Upper lobe of right lung (tissue), 1 donor: Measurements from ENCODE around the gene PRSS33. TPM values are rescaled to one million over a fixed set of nuclear protein-coding genes. Genes with fewer than 3 reads are reported as not detected.

ENCODE experiments used
- ATAC-seq: fragments of 200-7000 bp; cut with Tn5 transposase; one replicate; pipeline ENCODE4 v1.9.1; 2020; ENCODE audit warnings: mild to moderate bottlenecking, moderate library complexity
- DNase-seq: peaks from one replicate; pipeline ENCODE4 v3.0.0-alpha.2; 2020
- H3K27ac ChIP-seq: fragments of 200-600 bp; one replicate; pipeline ENCODE4 v1.8.0; 2022
- H3K27me3 ChIP-seq: fragments of 200-600 bp; one replicate; pipeline ENCODE4 v1.8.0; 2022; ENCODE audit warnings: mild to moderate bottlenecking
- H3K36me3 ChIP-seq: fragments of 200-600 bp; one replicate; pipeline ENCODE4 v1.8.0; 2022
- H3K4me1 ChIP-seq: fragments of 200-600 bp; one replicate; pipeline ENCODE4 v1.8.0; 2022
- H3K4me3 ChIP-seq: fragments of 200-600 bp; one replicate; pipeline ENCODE4 v1.8.0; 2022; ENCODE audit warnings: mild to moderate bottlenecking
- H3K9me3 ChIP-seq: fragments of 200-600 bp; one replicate; pipeline ENCODE4 v1.8.0; 2022
- CTCF ChIP-seq: fragments of 200-600 bp; IDR thresholded peaks from one replicate; pipeline ENCODE4 v1.8.0; 2022; ENCODE audit warnings: antibody characterized with exemption
- intact Hi-C: fragments of 100-400 bp; cut with DNase I; formaldehyde crosslinking; loops from one replicate; pipeline ENCODE4 v1.11.0; 2022
- total RNA-seq: library from RNA; stranded (reverse); fragmentation: NEBNext Ultra II Directional; extraction: Animal tissue kit (Norgen Biotek cat#: 25700); gene quantifications from one replicate; pipeline ENCODE4 v1.2.1, GENCODE V29; 2021
- donor health status: DM: no; HTN: yes; CAD: no; lungs with severe emphysema.

The PRSS33 gene
- total RNA-seq, 1 donor from 2014 or later = not detected

DNA sequence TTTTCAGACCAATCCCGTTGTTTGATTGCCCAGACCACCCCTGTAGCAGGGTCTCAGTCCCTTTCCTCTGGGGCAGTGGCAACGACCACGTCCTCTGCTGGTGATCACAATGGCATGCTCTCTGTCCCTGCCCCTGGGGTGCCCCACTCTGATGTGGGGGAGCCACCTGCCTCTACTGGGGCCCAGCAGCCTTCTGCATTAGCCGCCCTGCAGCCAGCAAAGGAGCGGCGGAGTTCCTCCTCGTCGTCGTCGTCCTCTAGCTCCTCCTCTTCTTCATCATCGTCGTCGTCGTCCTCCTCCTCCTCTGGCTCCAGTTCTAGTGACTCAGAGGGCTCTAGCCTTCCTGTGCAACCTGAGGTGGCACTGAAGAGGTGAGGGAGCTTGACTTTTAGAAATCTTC is 19.5 kb downstream of the PRSS33 start:
- no peak for ATAC-seq
- TF ChIP-seq CTCF = no peak
- DNase-seq = no peak
- Histone ChIP-seq H3K4me3 (no peak overlapping the region), H3K36me3 (peaks cover 97% of the 10 kb centered on the region), H3K4me1 (no peaks in the 10 kb centered on the region), H3K9me3 (no peaks in the 10 kb centered on the region), H3K27ac (no peak overlapping the region), H3K27me3 (no peaks in the 10 kb centered on the region)
- intact Hi-C loops = no loop called here

- no peak for DNase-seq
- Histone ChIP-seq H3K4me3 (no peak overlapping the region), H3K36me3 (peaks cover 100% of the 10 kb centered on the region), H3K4me1 (no peaks in the 10 kb centered on the region), H3K27me3 (no peaks in the 10 kb centered on the region), H3K27ac (no peak overlapping the region), H3K9me3 (no peaks in the 10 kb centered on the region)
- intact Hi-C loops = no loop called here
- TF ChIP-seq CTCF = no peak
- ATAC-seq = no peak
Observed at GRCh38 chr16:2767140-2767731, 20.1 kb downstream of the PRSS33 start.

GRCh38 chr16:2766430-2767139 is 20.8 kb downstream of the PRSS33 start:
- DNase-seq (no peak), ATAC-seq (no peak)
- H3K36me3 ChIP-seq = peaks cover 100% of the 10 kb centered on the region
- TF ChIP-seq CTCF = no peak
- H3K27ac ChIP-seq = no peak overlapping the region
- no peaks in the 10 kb centered on the region for H3K9me3 ChIP-seq
- H3K27me3 ChIP-seq = no peaks in the 10 kb centered on the region
- no peaks in the 10 kb centered on the region for H3K4me1 ChIP-seq
- intact Hi-C loops = no loop called here
- H3K4me3 ChIP-seq = no peak overlapping the region

- TF ChIP-seq CTCF = no peak
- Histone ChIP-seq H3K9me3 (no peaks in the 10 kb centered on the region), H3K36me3 (peaks cover 100% of the 10 kb centered on the region), H3K27ac (no peak overlapping the region), H3K4me1 (no peaks in the 10 kb centered on the region), H3K4me3 (no peak overlapping the region), H3K27me3 (no peaks in the 10 kb centered on the region)
- DNase-seq (peak; percentile 62), ATAC-seq (no peak)
- intact Hi-C loops = no loop called here
Observed at GRCh38 chr16:2765462-2766404, 21.6 kb downstream of the PRSS33 start.

DNA sequence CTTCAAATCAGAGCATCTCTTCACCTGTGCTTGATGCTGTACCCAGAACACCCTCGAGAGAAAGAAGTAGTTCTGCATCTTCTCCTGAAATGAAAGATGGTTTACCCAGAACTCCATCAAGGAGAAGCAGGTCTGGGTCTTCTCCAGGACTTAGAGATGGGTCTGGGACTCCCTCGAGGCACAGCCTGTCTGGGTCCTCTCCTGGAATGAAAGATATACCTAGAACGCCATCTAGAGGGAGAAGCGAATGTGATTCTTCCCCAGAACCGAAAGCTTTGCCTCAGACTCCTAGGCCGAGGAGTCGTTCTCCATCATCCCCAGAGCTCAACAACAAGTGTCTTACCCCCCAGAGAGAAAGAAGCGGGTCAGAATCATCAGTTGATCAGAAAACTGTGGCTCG is 22.6 kb downstream of the PRSS33 start:
- H3K27ac ChIP-seq = no peak overlapping the region
- peaks cover 100% of the 10 kb centered on the region for H3K36me3 ChIP-seq
- ATAC-seq = no peak
- no peaks in the 10 kb centered on the region for H3K4me1 ChIP-seq
- no peaks in the 10 kb centered on the region for H3K27me3 ChIP-seq
- no peak for DNase-seq
- intact Hi-C loops = no loop called here
- TF ChIP-seq CTCF = no peak
- H3K4me3 ChIP-seq = no peak overlapping the region
- H3K9me3 ChIP-seq = no peaks in the 10 kb centered on the region
